NCI-H748 (cell line): ENCODE results near the gene SH3GL1.

Source experiments
- DNase-seq: peaks from one replicate; lab custom pipeline; 2025; ENCODE audit not compliant: unreplicated experiment; lab: John Stamatoyannopoulos, UW

Gene SH3GL1

DNA sequence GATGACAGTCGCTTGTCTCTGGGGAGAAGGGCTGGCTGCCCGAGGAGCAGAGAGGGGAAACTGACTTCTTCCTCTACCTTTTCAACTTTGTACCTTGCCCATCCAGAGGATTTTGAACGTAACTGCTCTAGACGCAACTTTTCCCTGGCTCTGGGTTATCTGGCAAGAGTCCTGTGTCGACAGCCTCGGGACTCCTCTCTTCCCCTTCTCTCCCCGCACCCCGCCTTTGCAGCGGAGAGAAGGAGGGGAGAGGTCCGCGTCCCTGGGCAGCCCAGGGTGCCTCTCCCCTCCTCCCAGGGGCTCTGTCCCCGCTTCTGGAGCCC lies 574 bp downstream of the SH3GL1 start:
- peak; percentile 56 for DNase-seq

DNA sequence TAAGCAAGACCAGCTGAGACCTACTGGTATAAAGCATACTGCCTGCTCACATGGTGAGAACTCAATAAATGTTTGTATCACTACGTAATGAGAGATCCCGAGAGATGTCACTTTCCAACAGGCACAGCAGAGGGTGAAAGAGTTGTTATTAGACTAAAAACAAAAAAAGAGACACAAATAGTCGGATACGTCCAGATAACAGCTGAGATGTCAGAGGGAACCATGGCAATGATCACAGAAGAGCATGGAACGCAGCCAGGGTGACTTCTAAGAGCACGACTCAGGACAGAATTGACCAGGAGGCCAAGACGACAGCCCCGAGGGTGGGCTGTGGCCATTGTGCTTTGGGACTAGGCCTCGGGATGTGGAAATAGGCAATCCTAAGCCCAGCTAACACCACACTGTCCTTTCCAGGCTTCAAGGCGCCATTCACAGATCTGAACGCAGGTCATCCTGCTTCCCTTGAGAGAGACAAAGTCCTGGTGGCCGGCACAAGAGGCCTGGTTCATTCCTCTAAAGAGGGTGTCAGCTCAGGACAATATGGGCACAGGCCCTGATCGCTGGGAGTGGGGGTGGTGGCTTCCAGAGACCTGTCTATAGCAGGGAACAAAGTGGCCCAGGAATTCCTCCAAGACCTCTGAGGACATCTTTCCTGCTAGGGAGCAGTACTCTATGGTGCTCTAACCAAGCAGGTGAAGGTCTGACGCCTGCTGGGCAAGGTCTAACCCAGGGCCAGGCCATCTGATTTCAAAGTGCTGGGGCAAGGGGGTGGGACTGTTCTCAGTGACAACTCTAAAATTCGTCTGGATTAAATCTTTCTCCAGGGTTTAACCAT lies 3.2 kb downstream of the SH3GL1 start:
- DNase-seq: no peak

DNA sequence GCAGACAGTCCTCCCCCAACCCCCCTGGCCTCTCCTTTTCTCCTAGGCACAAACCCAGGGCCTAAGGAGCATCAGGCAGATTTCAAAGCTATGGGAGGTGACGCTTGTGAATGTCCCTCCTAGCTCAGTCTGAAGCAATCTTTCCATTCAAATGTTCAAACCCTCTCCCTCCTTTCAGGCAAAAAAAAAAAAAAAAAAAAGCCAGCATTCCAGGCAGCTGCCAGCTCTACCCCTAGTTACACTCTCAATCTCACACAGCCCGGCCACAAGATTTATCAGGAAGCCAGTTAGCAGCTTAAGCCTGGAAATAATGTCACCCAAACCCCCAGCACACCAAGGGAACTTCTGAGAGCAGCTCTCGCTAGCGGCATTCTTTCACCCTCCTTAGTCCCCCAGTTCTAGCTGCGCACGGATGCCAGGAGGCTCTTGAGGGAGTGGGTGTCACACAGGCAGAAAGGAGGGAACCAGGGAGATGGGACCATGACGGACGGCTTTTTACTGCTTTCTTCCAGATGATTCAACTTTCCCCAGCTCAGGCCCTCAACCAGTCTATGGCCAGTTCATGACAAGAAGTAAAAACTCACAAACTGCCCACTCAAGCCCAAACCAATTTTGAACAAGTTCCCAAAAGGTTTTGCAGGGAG lies 6.3 kb downstream of the SH3GL1 start:
- DNase-seq: no peak

DNA sequence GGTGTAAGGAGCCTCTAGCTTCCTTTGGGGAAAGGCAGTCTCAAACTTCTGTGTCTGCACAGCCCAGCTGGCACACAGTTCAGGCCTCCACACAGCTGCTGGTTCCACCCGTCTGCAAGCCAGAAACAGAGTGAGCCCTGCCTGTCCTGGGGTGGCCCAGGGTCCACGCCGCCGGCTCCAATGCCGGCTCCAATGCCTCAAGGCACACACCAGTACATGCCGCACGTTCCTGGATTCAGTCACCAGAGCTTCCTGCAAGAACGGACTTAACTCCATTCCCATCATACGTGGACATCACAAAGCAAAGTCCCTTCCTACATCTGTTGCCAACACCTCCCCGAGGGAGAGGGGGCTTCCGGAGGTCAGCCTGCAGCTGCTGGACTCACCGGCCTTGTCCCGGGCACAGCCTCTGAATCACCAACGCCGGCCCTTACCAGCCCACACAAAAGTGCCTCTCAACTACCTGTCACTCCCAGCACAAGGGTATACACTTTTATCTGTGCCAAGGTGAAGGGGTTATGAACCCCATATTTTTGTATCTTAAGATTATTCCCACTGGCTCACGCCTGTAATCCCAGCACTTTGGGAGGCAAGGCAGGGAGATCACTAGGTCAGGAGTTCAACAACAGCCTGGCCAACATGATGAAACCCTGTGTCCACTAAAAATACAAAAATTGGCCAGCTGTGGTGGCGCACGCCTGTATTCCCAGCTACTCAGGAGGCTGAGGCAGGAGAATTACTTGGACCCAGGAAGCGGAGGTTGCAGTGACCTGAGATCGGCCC lies 8.5 kb downstream of the SH3GL1 start:
- DNase-seq: no peak

DNA sequence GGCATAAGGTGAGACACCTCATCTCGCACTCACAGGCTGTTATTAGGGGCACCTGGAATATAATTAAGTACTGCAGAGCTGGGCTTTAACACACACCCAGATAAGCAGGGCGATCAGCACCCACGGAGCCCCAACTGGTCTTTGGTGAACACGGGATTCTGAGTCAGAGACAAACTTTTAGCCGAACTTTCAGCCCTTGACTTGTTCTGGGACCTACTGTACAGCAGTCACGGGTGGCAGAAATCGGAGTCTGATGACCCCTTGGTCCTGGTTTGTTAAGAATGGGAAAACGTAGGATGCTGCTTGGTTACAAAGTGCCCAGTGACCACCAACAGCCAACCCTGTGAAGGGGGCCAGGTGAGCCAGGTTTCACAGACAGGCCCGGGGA lies 9.0 kb downstream of the SH3GL1 start:
- DNase-seq: no peak

DNA sequence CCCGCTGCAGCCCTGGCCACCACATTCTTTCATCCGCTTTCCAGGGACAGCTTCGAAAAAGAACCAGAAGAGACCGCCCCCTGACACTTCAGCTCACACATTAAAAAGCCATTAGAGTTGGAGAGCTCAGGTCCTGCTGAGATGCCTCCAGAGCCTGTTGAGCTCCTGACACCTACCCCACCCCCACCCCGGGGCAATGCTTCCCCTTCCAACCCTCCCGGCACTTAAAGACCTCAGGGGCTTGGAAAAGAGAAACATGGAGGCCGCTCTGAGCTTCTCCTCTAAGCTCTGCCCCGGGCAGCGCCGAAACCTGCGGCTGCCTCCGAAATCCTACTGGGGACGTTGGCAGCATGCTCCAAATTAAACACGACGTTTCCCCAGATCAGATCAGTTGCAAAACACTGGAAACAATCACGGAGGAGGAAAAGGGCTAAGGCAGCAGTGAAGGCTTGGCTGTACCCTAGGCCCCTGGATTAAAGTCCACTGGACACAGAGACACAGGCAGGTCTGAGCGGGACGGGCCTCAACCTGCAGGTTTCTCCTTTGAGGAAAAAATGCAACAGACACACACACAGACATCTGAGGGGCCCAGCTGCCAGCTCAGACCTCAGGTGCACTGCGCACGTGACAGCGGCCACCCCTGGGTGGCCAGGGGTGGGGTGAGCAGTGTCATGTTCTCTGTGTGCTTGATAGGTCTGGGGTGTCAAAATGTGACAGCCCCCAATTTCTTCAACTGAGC lies 9.6 kb downstream of the SH3GL1 start:
- DNase-seq: no peak

DNA sequence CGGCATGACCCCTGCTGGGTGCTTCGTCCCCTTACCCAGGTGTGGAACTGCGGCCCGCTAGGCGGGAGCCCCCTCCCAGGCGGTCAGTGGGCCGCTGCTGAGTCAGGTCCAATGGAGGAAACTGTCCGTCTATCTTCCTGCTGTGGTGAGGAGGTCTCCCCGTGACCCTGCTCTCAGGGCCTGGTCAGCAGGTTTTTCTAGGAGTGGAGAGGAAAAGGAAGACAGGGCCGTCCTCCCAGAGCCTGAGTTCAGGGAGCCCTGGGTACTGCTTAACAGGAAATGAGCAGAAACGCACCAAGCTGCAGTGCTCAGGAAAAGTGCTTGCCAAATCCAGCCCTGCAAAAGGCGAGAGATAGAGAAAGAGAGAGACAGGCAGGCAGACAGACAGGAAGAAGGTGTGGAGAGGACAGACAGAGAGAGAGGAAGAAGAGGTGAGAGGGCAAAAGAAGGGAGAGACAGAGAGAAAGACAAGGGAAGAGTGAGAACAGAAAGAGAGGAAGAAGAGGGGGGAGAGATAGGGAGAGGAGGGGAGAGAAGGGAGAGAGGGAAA lies 10.3 kb downstream of the SH3GL1 start:
- DNase-seq: no peak

DNA sequence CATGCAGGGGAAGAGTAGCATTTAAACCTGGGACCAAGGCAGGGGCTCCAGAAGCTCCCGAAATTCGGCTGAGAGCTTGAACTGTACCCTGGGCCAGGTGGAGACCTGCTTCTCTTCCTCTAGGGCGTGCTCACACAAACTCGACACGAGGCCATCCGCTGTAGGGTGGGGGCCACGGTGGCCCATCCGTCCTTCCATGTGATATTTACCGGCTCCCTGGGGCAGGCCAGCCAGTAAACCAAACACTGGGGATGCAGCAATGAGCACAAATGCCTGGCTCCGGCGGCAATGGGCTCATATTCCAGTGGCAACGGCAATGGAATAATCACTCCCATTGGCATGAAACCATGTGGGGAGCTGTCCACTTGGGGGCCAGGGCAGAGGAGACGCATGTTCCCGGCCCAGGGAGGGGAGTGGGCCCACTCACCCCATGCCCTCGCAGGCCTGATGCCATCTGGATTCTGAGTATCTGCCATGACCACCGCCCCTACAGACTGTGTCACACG lies 10.8 kb downstream of the SH3GL1 start:
- DNase-seq: no peak

DNA sequence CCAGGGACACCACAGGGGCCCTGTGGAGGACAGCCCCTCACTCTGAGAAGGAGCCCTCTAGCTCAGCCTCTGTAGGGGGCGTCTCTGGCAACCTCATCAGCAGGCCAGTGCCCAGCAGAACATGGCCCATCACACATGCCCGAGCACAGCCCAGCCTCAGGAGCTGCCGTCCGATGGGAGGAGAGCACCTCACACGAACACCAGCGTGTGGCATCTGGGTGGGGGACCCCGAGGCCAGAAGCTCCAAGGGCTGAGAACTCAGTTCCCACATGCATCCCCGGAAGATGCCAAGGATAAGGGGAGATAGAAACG lies 11.3 kb downstream of the SH3GL1 start:
- no peak for DNase-seq

DNA sequence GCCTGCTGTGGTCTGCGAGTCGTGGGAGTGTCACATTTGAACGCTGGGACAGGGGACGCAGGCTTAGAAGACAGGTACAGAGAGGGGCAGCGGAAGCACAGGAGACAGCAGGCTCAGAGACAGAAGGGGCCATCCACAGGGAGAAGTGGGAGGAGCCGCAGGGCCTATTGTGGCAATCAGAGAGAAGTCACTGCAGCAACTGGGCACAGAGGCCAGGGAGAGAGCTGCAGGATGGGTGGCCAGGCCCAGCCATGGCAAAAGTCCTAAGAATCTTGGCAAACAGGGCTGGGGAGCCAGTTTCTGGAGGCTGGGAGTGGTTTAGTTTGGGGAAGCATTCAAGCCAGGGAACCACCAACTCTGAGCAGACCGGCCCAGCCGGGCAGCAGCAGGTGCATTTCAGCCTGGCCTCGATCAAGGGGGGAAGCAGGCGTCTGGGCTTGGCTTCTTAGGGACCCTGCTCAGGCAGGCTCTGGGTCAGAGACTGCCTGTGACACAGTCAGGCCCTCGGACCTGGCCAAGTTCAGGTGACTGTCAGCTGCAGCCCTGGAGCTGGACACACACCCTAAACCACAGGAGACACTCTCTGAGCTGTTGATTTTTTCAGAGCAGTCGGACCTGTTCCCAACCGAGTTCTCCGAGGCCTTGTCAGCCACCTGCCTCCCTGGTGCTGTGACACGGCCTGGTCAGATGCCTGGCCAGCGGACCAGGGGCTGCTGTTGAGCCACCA lies 11.8 kb downstream of the SH3GL1 start:
- no peak for DNase-seq

DNA sequence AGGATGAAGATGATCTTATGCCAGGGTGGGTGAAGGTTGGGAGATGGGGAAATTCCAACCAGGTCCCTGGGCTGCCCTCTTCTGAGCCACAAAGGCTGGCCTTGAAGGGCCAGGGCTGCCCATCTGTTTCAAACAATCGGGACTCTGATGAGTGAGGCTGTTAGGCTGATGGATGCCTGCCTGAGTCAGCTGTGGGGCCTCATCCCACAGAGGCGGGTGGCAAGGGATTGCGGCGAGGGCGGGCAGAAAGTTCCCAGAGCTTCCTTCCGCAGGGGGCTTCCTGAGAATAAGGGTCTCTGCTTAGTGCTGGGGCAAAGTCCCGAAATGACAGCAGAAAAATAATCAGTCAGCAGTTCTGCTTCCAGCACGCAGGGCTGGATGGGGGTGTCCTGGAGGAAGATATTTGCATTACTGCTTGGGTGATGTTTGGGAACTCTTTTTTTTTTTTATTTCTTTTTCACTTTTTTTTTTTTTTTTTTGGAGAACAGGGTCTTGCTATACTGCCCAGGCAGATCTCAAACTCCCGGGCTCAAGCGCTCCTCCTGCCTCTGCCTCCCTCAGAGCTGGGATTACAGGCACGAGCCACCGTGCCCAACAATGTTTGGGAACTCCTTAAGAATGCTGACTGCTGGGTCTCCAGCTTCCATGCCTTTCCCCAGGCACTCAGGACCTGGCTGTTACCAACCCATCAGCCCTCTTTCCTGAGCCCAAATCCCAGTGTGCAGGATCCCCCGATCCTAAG lies 14.1 kb downstream of the SH3GL1 start:
- DNase-seq: no peak

DNA sequence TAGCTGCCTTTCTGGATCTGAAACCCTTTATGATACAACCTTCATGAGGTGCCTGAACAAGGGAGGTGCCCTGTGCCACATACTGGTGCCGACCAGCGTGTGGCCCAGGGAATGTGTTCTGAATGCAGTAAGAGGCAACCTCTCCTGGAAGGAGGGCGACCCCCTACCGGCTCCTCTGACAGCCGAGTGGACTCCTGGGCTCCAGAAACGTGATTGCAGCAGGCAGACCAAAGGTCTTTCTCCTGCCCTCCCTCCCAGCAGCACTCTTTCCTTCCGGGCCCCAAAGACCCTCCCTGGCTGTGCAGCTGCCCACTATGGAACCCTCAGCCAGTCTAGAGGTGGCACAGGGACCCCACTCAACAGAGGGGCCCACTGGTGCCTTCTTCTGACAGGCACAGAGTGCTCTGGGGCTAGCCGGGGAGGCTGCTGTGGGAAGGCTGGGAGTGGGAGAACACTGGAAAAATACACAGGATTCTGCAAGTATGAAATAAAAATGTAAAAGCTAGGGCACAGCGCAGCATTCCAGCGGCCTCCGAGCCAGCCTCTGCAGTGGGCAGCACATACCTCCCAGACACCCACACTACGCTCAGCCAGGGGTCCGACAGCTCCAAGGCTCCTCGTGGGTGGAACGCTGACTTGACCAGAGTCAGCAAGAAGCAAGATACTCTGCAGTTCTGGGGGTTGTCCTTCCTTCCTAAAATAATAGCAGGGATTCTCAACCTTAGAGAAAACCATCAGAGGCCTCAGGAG lies 14.9 kb downstream of the SH3GL1 start:
- DNase-seq: no peak

DNA sequence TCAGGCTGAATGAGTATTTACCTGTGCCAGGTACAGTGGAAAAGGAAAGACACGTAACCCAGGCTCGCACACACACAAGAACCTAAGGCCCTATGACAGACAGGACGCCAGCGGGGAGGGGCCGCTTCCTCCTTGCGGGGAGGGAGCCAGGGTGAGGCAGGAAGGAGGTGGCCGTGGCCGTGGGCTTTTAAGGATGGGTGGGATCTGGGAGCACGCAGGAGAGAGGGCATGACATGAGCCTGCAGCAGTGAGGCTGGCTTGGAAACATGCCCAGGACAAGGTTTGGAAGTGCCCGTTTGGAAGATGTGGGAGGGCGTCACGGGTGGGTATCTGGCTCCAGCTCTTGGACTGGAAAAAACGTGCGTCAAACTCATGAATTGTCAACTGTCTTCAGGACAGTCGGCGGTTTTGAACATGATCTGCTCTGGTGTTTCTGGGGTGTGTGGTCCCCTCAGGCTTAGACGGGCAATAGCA lies 20.1 kb downstream of the SH3GL1 start:
- no peak for DNase-seq

DNA sequence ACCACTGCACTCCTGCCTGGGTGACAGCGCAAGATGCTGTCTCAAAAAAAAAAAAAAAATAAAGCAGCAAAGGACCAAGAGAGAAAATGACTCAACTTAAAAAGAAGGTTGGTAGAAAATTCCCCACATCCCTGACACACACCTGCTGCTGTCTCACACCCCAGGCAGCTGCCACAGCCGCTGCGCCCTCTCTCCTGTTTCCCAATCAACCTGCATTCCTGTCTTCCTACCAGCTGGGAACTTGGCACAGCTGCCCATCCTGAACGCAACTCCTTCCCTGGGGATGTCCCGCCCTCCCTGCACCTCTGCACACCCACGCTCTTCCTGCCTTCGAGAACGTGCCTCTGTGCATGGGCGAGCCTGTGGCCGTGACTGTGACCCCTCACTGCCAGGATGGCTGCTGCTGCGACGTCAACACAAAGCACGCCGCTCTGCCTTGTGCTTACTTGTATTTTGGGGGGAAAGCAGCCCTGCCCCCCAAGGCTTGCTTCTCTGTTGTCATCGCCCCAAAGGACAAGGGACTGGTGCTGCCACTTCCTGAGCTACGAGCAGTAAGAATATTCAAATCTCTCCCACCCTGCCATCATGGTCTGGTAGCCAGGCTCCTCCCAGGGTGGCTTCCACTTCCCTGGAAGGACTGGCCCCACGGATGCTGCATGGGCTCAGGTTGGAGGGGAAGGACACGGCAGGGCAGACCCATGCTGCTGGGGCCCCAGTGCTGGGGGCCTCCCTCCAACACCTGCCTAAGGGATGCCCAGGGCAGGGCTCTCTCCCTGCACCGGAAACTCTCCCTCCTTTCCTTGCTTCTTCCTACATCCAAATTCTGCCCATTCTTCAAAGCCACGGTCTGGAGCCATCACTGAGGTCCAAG lies 20.7 kb downstream of the SH3GL1 start:
- DNase-seq: no peak

DNA sequence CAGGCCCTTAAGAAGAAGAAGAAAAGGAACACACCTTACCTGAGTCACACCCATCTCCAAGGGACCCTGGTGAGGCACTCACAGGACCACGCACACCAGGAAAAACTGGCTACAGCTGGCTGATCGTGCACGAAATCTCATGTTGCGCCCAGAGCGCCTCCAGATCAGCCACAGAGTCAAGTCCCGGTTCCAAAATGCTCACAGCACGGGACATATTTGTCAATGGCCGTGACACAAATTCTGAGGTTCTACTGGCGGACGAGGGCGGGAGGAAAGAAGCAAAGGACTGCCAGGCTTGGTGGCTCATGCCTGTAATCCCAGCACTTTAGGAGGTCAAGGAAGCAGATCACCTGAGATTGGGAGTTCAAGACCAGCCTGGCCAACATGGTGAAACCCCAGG lies 21.5 kb downstream of the SH3GL1 start:
- DNase-seq: no peak

DNA sequence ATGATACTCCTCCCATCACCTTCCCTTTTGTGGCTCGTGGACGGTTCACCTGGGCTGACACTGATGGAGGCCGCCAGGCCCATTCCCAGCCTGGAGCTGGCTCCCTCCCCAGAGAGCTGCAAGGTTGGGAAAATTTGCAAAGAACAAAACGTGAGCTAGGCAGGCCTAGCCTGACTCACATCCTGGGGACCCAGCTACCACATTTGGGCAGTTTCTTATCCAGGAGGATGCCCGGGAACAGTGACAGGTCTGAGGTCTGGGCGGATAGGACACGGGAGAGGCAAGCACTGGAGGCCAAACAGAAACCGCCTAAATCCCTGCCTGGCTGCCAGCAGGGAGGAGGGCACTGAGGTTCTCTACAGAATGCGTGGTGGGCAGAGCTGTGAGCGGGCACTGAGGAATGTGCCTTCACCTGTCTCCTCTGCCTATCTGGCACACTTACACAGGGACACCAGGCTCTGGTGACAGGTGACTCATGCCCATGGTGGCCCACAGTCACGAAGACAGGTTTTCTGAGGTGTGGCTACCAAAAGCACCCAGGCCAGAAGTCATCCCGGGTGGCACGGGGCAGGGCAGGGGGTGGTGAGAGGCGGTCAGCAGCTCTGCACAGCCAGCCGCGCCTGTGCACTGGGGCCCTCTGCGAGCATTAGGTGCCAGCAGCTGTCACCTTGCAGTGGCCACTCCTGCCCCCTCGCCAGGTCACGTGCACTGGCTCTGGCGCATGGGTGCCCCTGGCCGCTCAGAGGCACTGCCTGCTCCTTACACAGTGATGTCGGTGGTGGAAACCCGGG lies 23.2 kb downstream of the SH3GL1 start:
- no peak for DNase-seq

DNA sequence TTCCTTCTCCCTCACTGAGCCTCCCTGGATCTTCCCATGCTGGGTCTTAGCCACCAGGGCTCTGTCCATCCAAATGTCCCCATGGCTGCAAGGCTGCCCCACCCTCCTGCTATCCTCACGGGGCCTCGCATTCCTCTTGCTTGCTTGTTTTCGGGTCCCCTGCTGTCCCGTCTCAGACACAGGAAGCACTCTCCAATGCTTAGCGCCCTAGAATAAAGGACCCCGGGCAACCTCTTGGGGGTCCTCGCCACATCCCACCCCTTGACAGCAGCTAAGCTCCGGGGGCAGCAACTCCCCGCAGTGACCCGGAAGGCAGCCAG lies 23.7 kb downstream of the SH3GL1 start:
- no peak for DNase-seq
